Heart left ventricle (tissue), 16 donors: ENCODE results near the gene MAK. TPM values are rescaled to one million over a fixed set of nuclear protein-coding genes. Genes with fewer than 3 reads are reported as not detected.

ENCODE experiments used
- ATAC-seq, 4 donors: fragments of 200-7000 bp; cut with Tn5 transposase; one replicate each; pipeline ENCODE4 v1.9.1; 2020 to 2022; ENCODE audit warnings: moderate library complexity in 4 of 4, mild to moderate bottlenecking in 3 of 4, moderate number of reproducible peaks in 1 of 4
- DNase-seq, 5 donors: peaks; one replicate each; pipeline ENCODE4 v3.0.0-alpha.2; 2020
- H3K27ac ChIP-seq, 12 donors: fragments of 200-600 bp; sonication (generic) in 4 of 12; one replicate each; pipeline versions ENCODE4 v1.5.0 to v1.8.0; 2016 to 2022; ENCODE audit warnings: mild to moderate bottlenecking in 2 of 12
- H3K27me3 ChIP-seq, 9 donors: fragments of 200-600 bp; sonication (generic) in 2 of 9; one replicate each; pipeline versions ENCODE4 v1.5.1 to v1.8.0; 2016 to 2022; ENCODE audit warnings: mild to moderate bottlenecking in 3 of 9
- H3K36me3 ChIP-seq, 9 donors: fragments of 200-600 bp; sonication (generic) in 2 of 9; one replicate each; pipeline versions ENCODE4 v1.5.0 to v1.8.0; 2018 to 2022; ENCODE audit warnings: mild to moderate bottlenecking in 2 of 9
- H3K4me1 ChIP-seq, 12 donors: fragments of 200-600 bp; sonication (generic) in 4 of 12; one replicate each; pipeline versions ENCODE4 v1.5.0 to v1.8.0; 2016 to 2022; ENCODE audit warnings: mild to moderate bottlenecking in 3 of 12
- H3K4me3 ChIP-seq, 12 donors: fragments of 200-600 bp; sonication (generic) in 4 of 12; one replicate each; pipeline versions ENCODE4 v1.5.0 to v1.8.0; 2017 to 2022; ENCODE audit warnings: mild to moderate bottlenecking in 9 of 12, moderate library complexity in 4 of 12
- H3K9me3 ChIP-seq, 12 donors: fragments of 200-600 bp; sonication (generic) in 4 of 12; one replicate each; pipeline versions ENCODE4 v1.5.0 to v1.8.0; 2016 to 2022; ENCODE audit warnings: mild to moderate bottlenecking in 1 of 12
- POLR2A ChIP-seq, 2 donors: fragments of 450-650 bp; IDR thresholded peaks; one replicate each; pipeline ENCODE4 v1.6.1; 2017; ENCODE audit warnings: antibody characterized with exemption in 2 of 2, mild to moderate bottlenecking in 2 of 2, moderate library complexity in 2 of 2
- WGBS, 4 donors: extraction: QIAGEN DNeasy Blood & Tissue Kit in 2 of 4; methylation state at CpG; one replicate each; pipeline versions ENCODE4 v1.1.5 to v1.1.7; 2013 to 2018; 5-methylcytosine and 5-hydroxymethylcytosine counted together
- intact Hi-C, 10 donors: fragments of 100-400 bp; cut with DNase I; formaldehyde crosslinking; loops; one replicate each; pipeline versions ENCODE4 v1.11.1 to v1.14.2; 2022
- polyA plus RNA-seq, 2 donors: library from polyadenylated mRNA; stranded (reverse); fragments of 200-250 nt; gene quantifications; one replicate each; pipeline ENCODE4 v1.2.3, GENCODE V29; 2013
- total RNA-seq, 9 donors: library from RNA; depleted of rRNA in 2 of 9; stranded (reverse); fragments of >200 nt in 2 of 9; fragmentation: NEBNext Ultra II Directional in 3 of 9; extraction: Animal tissue kit (Norgen Biotek cat#: 25700) in 3 of 9; gene quantifications; one replicate each; pipeline versions ENCODE4 v1.1.0 to v1.2.4, GENCODE V29; 2016 to 2023
- TF ChIP-seq, protein P1 (sequence below), 12 donors: fragments of 200-600 bp; sonication (generic) in 4 of 12; IDR thresholded peaks; one replicate each; pipeline versions ENCODE4 v1.5.0 to v1.8.0; 2018 to 2022; ENCODE audit warnings: antibody characterized with exemption in 12 of 12, mild to moderate bottlenecking in 5 of 12
- donor health status: ischemic (EF 13 %, LVEDD 7.1; RV severe dilation, severe dysfunction).
- donor health status: healthy with polysubstance abuse.
- donor health status: DM: no; HTN: yes; CAD: no.
- donor health status: DM: no; HTN: no; CAD: no.
- donor health status: ischemic (EF 25% LVEDD 6.9; RV normal size, moderate dysfunction).
- donor health status: ischemic (EF 25% LVEDD 5.7; RV mildly dilated, moderate dysfunction).
- donor health status: healthy.
- donor health status: DM: yes; HTN: yes; CAD: no.
- donor health status: ischemic (EF 35%, LVEDD 5.7; RV mildly dilated, moderate dysfunction).
- donor health status: nonischemic (EF 11% LVEDD 7.7; RV severe dilation, severe dysfunction).
- donor health status: DM: yes; HTN: yes; CAD: no.
- donor health status: PGD.
- donor health status: ischemic (EF 29% LVEDD 5.4; RV normal size, mild dysfunction).
- donor health status: nonischemic (EF 23%, LVEDD 6.1; RV moderate dilation, normal function).

Gene MAK
- total and polyA plus RNA-seq, 11 donors = 0.04 to 0.36 (median 0.15) TPM; not detected in 5

DNA sequence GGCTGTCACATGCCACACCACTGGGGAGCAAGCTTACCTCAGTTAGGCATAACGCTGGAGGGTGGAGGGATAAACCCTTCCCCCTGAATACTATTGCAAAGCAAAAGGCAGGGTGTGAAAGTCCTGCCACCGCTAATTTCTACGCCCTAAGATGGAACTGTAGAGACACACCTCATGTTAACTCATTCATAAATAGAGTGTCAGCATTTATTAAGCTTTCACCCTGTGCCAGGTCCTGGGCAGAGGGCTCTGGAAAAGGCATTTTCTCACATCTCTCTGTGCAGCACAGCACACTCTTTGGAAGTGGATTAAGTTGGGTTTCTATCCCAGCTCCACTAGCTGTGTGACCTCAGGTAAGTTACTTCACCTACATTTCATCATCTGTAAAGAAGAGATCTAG, 68.9 kb downstream of the MAK start:
- no peak for ATAC-seq
- Histone ChIP-seq H3K27me3 (no peaks in the 10 kb centered on the region), H3K36me3 (peaks cover 0 to 47% (median 17%) of the 10 kb centered on the region in 9 donors), H3K4me3 (no peak overlapping the region), H3K4me1 (no peaks in the 10 kb centered on the region), H3K9me3 (no peaks in the 10 kb centered on the region), H3K27ac (no peak overlapping the region)
- TF ChIP-seq POLR2A (IDR thresholded peaks at IDR 0.05) = no peak
- TF ChIP-seq, protein P1, sequence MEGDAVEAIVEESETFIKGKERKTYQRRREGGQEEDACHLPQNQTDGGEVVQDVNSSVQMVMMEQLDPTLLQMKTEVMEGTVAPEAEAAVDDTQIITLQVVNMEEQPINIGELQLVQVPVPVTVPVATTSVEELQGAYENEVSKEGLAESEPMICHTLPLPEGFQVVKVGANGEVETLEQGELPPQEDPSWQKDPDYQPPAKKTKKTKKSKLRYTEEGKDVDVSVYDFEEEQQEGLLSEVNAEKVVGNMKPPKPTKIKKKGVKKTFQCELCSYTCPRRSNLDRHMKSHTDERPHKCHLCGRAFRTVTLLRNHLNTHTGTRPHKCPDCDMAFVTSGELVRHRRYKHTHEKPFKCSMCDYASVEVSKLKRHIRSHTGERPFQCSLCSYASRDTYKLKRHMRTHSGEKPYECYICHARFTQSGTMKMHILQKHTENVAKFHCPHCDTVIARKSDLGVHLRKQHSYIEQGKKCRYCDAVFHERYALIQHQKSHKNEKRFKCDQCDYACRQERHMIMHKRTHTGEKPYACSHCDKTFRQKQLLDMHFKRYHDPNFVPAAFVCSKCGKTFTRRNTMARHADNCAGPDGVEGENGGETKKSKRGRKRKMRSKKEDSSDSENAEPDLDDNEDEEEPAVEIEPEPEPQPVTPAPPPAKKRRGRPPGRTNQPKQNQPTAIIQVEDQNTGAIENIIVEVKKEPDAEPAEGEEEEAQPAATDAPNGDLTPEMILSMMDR (IDR thresholded peaks at IDR 0.05) = no peak
- intact Hi-C loops = no loop called here
- WGBS, 4 donors = 88 to 96% (median 90%) methylated on average over 3 of the region's 3 CpGs
- DNase-seq = no peak

DNA sequence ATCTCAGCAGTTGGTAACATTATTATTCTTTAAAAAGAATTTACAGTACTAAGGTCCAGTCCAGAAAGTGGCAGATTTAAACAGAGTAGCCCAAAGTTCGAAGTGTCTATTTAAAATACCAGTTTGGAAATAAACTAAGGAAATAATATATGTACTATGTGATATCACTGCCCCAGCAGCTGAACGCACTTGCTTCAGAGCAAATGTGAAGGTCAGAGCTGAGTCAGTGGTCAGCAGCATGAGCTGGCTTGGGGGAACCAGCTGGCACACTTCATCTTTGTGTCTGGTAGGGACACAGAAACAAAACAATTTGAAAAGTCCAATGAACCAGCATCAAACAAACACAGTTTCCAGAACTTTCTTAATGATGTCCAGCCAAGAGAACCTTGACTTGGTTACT, 75.3 kb downstream of the MAK start:
- no peak overlapping the region for H3K4me3 ChIP-seq
- H3K27ac ChIP-seq = no peak overlapping the region
- H3K9me3 ChIP-seq = no peaks in the 10 kb centered on the region
- intact Hi-C loops = no loop called here
- DNase-seq = no peak
- no peaks in the 10 kb centered on the region for H3K27me3 ChIP-seq
- TF ChIP-seq, protein P1 (IDR thresholded peaks at IDR 0.05) = no peak
- TF ChIP-seq POLR2A (IDR thresholded peaks at IDR 0.05) = no peak
- 79 to 89% (median 87%) methylated on average over 2 of the region's 2 CpGs for whole genome bisulfite sequencing, 4 donors
- peaks cover 0 to 14% (median 6%) of the 10 kb centered on the region in 12 donors for H3K4me1 ChIP-seq
- ATAC-seq = no peak
- H3K36me3 ChIP-seq = peaks cover 0 to 23% (median 3%) of the 10 kb centered on the region in 9 donors

DNA sequence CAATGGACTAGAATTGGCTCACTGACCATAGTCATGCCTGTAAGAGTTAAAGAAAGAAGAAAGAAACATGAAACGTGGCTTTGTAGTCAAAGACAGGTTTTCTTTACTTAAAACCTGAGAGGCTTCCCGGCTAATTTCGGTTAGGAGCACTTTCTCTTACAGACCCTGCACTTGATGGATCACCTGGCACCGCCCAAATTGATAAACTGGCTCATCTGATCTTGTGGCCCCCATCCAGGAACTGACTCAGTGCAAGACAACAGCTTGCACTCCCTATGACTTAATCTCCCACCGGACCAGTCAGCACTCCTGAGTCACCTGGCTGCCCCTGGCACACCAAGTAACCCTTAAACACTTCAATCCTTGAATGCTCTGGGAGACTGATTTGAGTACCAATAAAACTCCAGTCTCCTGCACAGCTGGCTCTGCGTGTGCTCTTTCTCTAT, 78.4 kb downstream of the MAK start:
- Histone ChIP-seq H3K27me3 (no peaks in the 10 kb centered on the region), H3K4me3 (no peak overlapping the region), H3K4me1 (peaks cover 0 to 15% (median 6%) of the 10 kb centered on the region in 12 donors), H3K27ac (peak overlapping the region in 4 of 12 donors; percentile 9 to 28 (median 14)), H3K36me3 (peaks cover 0 to 44% (median 32%) of the 10 kb centered on the region in 9 donors), H3K9me3 (no peaks in the 10 kb centered on the region)
- WGBS, 4 donors = 31 to 44% (median 38%) methylated on average over 6 of the region's 6 CpGs
- intact Hi-C loops = no loop called here
- peak in 3 of 4 donors; percentile 41 to 88 (median 68) for ATAC-seq
- TF ChIP-seq, protein P1 (IDR thresholded peaks at IDR 0.05) = no peak
- no peak for TF ChIP-seq POLR2A (IDR thresholded peaks at IDR 0.05)
- DNase-seq = peak in 2 of 5 donors; percentile 37 to 50

DNA sequence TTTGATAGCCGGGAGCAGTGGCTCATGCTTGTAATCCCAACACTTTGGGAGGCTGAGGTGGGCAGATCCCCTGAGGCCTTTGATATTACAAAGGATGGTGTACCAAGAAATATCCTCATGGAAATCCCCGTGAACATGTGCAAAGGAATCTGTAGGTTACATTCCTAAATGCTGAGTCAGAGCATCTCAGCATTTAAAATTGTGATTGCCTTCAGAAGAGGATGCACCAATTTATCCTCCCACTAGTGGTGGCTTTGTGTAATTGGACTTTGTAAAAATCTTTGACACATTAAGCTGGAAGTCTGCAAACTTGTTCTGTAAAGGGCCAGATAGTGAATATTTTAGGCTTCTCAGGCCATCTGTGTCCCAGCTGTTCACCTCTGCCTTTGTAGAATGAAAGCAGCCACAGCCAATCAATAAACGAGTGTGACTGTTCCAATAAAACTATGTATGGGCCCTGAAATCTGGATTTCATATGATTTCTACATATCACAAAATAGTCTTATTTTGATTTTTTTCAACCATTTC, 79.0 kb downstream of the MAK start:
- ATAC-seq (peak in 2 of 4 donors; percentile 37 to 68), DNase-seq (no peak)
- TF ChIP-seq POLR2A (IDR thresholded peaks at IDR 0.05) = no peak
- TF ChIP-seq, protein P1 (IDR thresholded peaks at IDR 0.05) = peak; percentile 25 to 54 (median 38)
- no peak overlapping the region for H3K4me3 ChIP-seq
- peaks cover 0 to 15% (median 6%) of the 10 kb centered on the region in 12 donors for H3K4me1 ChIP-seq
- peaks cover 0 to 49% (median 37%) of the 10 kb centered on the region in 9 donors for H3K36me3 ChIP-seq
- intact Hi-C loops = no loop called here
- WGBS, 4 donors = 52 to 66% (median 59%) methylated on average over 3 of the region's 3 CpGs
- H3K9me3 ChIP-seq = no peaks in the 10 kb centered on the region
- H3K27me3 ChIP-seq = no peaks in the 10 kb centered on the region
- peak overlapping the region in 2 of 12 donors; percentile 20 to 28 for H3K27ac ChIP-seq
